Inferior parietal cortex (tissue), 1 donor: Measurements from ENCODE around the gene WDR37.

Experiments used
- DNase-seq: peaks from one replicate; pipeline ENCODE4 v3.0.0-alpha.2; 2016; ENCODE audit errors: extremely low spot score

The WDR37 gene

GRCh38 chr10:1127629-1128028 lies 71.4 kb downstream of the WDR37 start:
- DNase-seq, result no peak

- no peak for DNase-seq
Observed at GRCh38 chr10:1128115-1128514, 71.9 kb downstream of the WDR37 start.

GRCh38 chr10:1128649-1129048 lies 72.5 kb downstream of the WDR37 start:
- no peak for DNase-seq

GRCh38 chr10:1130226-1130625 lies 74.0 kb downstream of the WDR37 start:
- no peak for DNase-seq

- no peak for DNase-seq
Observed at GRCh38 chr10:1130995-1131790, 75.0 kb downstream of the WDR37 start.

GRCh38 chr10:1132584-1132983 lies 76.4 kb downstream of the WDR37 start:
- DNase-seq, result no peak

- no peak for DNase-seq
Observed at GRCh38 chr10:1133495-1134045, 77.4 kb downstream of the WDR37 start.

- DNase-seq, result no peak
Observed at GRCh38 chr10:1134156-1134555, 78.0 kb downstream of the WDR37 start.

GRCh38 chr10:1136268-1136667 lies 80.1 kb downstream of the WDR37 start:
- no peak for DNase-seq

GRCh38 chr10:1137499-1138163 lies 81.4 kb downstream of the WDR37 start:
- no peak for DNase-seq

- no peak for DNase-seq
Observed at GRCh38 chr10:1138529-1138928, 82.3 kb downstream of the WDR37 start.

GRCh38 chr10:1141261-1141660 lies 85.1 kb downstream of the WDR37 start:
- DNase-seq, result no peak

GRCh38 chr10:1141701-1142100 lies 85.5 kb downstream of the WDR37 start:
- no peak for DNase-seq

GRCh38 chr10:1142596-1142995 lies 86.4 kb downstream of the WDR37 start:
- DNase-seq, result no peak

- no peak for DNase-seq
Observed at GRCh38 chr10:1147810-1148209, 91.6 kb downstream of the WDR37 start.

- DNase-seq, result no peak
Observed at GRCh38 chr10:1148855-1149605, 92.8 kb downstream of the WDR37 start.

GRCh38 chr10:1149793-1150637 lies 93.8 kb downstream of the WDR37 start:
- DNase-seq, result no peak

- DNase-seq, result no peak
Observed at GRCh38 chr10:1150638-1150955, 94.4 kb downstream of the WDR37 start.

- no peak for DNase-seq
Observed at GRCh38 chr10:1151076-1152033, 95.2 kb downstream of the WDR37 start.
